ENCODE results near the gene PDCL2. TPM values are rescaled to one million over a fixed set of nuclear protein-coding genes. Genes with fewer than 3 reads are reported as not detected.

PDCL2 gene
- total RNA-seq, 2 donors from 2014 or later = not detected

DNA sequence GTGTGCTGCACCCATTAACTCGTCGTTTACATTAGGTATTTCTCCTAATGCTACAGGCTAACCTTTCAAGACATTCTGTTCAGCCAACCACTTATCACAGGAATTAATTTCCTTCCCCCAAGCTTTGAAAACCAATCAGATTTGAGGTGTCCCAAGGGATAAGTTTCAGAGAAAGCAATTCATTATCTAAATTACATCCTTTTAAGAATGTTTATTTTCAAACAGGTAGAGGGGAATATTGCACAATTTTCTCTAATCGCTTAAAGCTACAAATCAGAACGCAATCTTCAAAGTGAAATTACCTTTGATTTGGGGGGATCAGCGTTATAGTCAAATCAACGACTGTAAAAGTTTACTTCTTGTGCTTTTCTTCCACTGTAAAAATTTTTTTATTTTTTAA, 46.9 kb downstream of the PDCL2 start:
- peaks cover 0 to 17% of the 10 kb centered on the region in 2 donors for H3K4me1 ChIP-seq
- no peak for DNase-seq (ENCODE audit: low spot score)
- peak overlapping the region; percentile 99 for H3K27ac ChIP-seq
- H3K9me3 ChIP-seq = no peaks in the 10 kb centered on the region
- H3K27me3 ChIP-seq = no peaks in the 10 kb centered on the region
- H3K36me3 ChIP-seq = no peaks in the 10 kb centered on the region
- TF ChIP-seq, protein P1, sequence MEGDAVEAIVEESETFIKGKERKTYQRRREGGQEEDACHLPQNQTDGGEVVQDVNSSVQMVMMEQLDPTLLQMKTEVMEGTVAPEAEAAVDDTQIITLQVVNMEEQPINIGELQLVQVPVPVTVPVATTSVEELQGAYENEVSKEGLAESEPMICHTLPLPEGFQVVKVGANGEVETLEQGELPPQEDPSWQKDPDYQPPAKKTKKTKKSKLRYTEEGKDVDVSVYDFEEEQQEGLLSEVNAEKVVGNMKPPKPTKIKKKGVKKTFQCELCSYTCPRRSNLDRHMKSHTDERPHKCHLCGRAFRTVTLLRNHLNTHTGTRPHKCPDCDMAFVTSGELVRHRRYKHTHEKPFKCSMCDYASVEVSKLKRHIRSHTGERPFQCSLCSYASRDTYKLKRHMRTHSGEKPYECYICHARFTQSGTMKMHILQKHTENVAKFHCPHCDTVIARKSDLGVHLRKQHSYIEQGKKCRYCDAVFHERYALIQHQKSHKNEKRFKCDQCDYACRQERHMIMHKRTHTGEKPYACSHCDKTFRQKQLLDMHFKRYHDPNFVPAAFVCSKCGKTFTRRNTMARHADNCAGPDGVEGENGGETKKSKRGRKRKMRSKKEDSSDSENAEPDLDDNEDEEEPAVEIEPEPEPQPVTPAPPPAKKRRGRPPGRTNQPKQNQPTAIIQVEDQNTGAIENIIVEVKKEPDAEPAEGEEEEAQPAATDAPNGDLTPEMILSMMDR (IDR thresholded peaks at IDR 0.05) = no peak
- H3K4me3 ChIP-seq = peak overlapping the region; percentile 88 to 96

GRCh38 chr4:55543858-55544257, 48.2 kb downstream of the PDCL2 start:
- Histone ChIP-seq H3K4me3 (no peak overlapping the region), H3K27me3 (no peaks in the 10 kb centered on the region), H3K36me3 (no peaks in the 10 kb centered on the region), H3K27ac (no peak overlapping the region), H3K4me1 (peaks cover 0 to 17% of the 10 kb centered on the region in 2 donors), H3K9me3 (no peaks in the 10 kb centered on the region)
- no peak for DNase-seq (ENCODE audit: low spot score)
- TF ChIP-seq, protein P1 (IDR thresholded peaks at IDR 0.05) = no peak

DNA sequence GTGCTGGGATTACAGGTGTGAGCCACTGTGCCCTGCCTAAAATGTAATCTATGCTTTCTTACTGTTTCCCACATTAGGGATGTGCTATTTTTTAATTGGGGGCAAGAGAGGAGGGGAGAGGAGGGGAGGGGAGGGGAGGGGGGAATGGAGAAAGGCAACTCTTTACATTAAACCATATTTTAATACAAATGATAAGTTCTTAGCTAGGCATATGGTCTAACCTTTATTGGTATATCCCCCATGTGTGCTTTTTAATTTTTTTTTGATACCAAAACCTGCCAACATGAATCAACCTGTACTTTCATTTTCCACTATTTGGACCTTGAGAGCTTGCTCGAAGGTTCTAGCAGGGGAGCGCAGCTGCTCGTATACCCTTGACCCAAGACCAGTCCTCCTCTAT, 51.8 kb downstream of the PDCL2 start:
- no peak overlapping the region for H3K4me3 ChIP-seq
- peaks cover 0 to 9% of the 10 kb centered on the region in 2 donors for H3K4me1 ChIP-seq
- no peaks in the 10 kb centered on the region for H3K36me3 ChIP-seq
- no peak for DNase-seq (ENCODE audit: low spot score)
- no peaks in the 10 kb centered on the region for H3K9me3 ChIP-seq
- no peaks in the 10 kb centered on the region for H3K27me3 ChIP-seq
- TF ChIP-seq, protein P1 (IDR thresholded peaks at IDR 0.05) = no peak
- H3K27ac ChIP-seq = no peak overlapping the region

DNA sequence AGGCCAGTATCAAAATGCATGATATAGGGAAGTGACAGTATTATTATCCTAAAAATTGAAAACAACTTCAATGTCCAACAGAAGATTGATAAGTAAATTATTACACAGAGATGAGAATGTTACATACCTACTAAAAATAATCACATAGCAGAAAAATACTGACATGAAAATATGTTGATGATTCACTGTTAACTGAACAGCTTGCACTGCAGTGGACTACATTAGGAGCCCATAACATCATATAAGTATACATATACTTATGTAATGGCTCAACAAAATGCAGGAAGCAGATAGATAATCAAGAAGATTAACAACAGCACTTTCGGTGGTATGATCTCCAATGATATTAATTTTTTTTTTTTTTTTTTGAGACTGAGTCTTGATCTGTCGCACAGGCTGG, 52.4 kb downstream of the PDCL2 start:
- Histone ChIP-seq H3K4me3 (no peak overlapping the region), H3K27ac (no peak overlapping the region), H3K27me3 (no peaks in the 10 kb centered on the region), H3K36me3 (no peaks in the 10 kb centered on the region), H3K9me3 (no peaks in the 10 kb centered on the region), H3K4me1 (peaks cover 0 to 3% of the 10 kb centered on the region in 2 donors)
- DNase-seq (ENCODE audit: low spot score) = no peak
- TF ChIP-seq, protein P1 (IDR thresholded peaks at IDR 0.05) = no peak

- no peak overlapping the region for H3K27ac ChIP-seq
- no peak for DNase-seq (ENCODE audit: low spot score)
- H3K4me3 ChIP-seq = no peak overlapping the region
- H3K27me3 ChIP-seq = no peaks in the 10 kb centered on the region
- peaks cover 0 to 5% of the 10 kb centered on the region in 2 donors for H3K9me3 ChIP-seq
- TF ChIP-seq, protein P1 (IDR thresholded peaks at IDR 0.05) = no peak
- H3K4me1 ChIP-seq = no peaks in the 10 kb centered on the region
- H3K36me3 ChIP-seq = no peaks in the 10 kb centered on the region
Measured at GRCh38 chr4:55538531-55538930, 53.5 kb downstream of the PDCL2 start.

DNA sequence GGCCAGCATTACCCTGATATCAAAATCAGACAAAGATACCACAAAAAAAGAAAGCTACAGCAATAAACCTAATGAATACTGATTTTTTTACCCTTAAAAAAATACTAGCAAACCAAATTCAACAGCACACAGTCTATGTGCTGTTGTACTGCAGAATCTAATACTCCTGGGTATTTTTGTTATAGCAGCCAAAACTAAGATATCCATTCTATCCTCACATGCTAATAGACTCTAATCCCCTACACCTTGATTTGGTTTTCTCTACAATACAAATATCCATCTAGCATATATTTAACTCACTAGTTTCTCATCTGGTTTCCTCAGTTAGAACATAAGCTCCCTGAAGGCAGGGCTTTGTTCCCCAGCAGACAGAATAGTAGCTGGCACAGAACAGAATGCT, 57.7 kb downstream of the PDCL2 start:
- H3K27ac ChIP-seq = no peak overlapping the region
- H3K27me3 ChIP-seq = no peaks in the 10 kb centered on the region
- H3K36me3 ChIP-seq = no peaks in the 10 kb centered on the region
- H3K4me3 ChIP-seq = no peak overlapping the region
- TF ChIP-seq, protein P1 (IDR thresholded peaks at IDR 0.05) = no peak
- H3K9me3 ChIP-seq = peaks cover 0 to 18% of the 10 kb centered on the region in 2 donors
- no peaks in the 10 kb centered on the region for H3K4me1 ChIP-seq
- no peak for DNase-seq (ENCODE audit: low spot score)
